HG03457 (cell line): ENCODE data around the gene GRIK4.
"Not testable (repeated sequence)": the region's sequence is repeated elsewhere in the genome, so short reads cannot be mapped to it uniquely, and the experiment has no call there.

Source experiments
- ATAC-seq: cut with Tn5 transposase; IDR thresholded peaks from one replicate; pipeline ENCODE4 v1.9.1; 2021; ENCODE audit warnings: moderate number of reproducible peaks; ENCODE audit not compliant: unreplicated experiment

The GRIK4 gene

DNA sequence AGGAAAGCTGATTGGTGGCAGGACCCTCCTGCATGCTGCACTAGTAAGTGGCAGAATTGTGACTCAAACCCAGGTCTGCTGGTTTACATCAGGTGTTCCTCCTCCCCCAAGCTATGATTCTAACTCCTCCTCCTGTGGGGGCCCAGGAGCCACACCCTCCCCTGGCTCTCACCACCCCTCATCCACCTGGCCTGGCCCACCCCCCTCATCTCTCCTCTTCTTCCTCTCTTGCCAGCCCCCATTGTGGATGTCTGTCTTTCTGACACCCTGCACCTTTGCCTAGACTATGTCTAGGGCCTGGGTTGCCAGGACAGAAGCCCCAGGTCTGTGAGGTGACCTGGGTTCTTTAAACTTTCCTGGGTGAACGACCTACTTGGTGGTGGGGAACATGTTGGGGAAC, 59.9 kb downstream of the GRIK4 start:
- no peak for ATAC-seq

DNA sequence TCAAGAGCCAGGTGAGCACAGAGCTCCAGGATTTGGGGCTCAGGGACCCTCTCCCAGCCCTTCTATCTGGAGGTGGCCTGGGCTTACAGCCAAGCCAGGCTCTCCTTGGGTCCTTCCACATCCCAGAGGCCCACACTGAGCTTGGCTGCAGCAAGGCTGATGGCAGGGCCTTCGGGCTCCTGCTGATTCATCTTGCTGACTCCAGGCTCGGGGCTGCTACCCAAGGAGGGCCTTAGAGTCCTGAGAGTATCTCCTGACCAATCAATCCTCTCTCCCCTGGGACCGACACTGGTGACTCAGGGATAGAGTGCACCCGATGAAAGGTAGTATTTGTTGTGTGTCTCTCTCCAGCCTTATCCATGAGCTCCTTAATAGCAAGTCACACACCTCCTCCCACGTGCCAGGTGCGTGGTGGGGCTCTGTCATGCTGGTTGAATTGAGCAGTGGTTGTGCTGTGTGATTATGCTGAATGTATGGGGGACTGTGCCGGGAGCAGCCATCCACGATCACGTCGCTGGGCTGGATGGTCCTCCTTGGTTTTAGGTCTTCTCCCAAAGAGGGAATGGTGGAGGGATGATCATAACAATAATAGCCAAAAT, 62.3 kb downstream of the GRIK4 start:
- no peak for ATAC-seq

DNA sequence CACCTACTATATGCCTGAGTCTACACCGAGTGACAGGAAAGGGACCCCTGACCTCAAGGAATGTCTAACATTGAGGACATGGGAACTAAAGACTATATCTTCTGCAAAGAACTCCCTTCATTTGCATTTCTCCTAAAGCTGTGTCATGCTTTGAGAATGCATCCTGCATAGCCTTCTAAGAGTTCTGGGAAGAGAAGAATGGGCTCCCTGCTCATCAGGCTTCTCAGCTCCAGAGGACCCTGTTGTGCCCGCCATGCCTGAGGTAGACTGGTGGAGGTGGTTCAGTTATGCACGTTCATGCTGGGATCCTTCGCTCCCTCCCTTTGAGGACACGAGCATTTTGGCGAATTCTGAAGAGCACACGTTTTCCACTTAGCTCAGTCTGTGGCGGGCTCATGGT, 63.3 kb downstream of the GRIK4 start:
- ATAC-seq, result no peak

DNA sequence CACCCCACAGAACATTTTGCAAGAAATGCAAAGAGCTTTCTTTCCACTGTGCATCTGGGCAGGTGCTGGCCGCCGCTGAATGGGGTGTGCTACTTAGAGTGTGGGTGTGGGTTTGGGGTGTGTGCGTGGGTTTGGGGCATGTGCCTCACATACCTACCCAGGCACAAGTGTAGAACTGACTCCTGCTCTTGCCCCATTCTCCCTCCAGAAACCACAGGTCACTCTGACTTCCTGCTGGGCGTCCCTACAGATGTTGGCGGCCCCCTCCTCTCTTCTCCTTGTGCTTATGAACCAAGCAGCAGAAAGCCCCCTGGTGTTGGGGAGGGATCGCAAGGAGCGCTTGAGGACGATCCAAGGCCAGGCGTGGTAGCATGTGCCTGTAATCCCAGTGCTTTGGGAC, 63.9 kb downstream of the GRIK4 start:
- ATAC-seq, result no peak

DNA sequence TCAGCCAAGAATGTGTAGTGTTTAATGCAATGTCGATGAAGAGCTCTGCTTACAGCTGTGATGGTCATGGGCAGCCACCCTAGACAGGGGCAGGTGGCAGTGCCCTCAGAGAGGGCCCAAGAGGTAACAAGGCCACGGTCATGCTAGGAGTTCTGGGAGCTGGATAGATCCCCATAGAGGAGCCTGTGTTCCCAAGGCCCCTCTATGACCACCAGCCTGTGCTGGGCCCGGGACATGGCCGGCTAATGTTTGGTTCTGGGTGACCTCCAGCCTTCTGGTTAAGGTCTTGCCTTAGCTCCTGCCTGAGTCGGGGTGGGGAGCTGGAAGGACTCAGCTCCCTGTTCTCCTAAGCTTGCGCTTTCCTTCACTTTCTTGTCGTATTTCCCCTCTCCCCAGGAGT, 65.1 kb downstream of the GRIK4 start:
- ATAC-seq, result no peak

DNA sequence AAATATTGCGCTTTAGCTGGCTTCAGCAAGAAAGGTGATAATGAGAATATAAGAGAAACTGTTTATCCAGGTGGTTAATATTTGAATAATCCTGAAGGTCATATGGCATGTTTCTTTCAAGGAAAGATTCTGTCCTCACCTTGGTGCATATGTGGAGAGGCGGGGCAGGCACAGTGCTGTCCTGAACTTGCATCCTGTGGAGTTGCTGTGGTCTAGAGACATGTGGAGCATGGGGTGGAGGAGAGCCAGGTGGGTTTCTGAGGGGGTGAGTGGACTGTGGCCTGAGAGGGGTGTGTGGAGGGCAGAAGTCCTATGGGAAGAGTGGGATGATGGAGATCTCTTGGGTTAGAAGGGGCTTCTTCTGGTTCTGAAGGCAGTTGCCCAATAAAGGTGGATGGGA, 65.5 kb downstream of the GRIK4 start:
- ATAC-seq, result no peak

DNA sequence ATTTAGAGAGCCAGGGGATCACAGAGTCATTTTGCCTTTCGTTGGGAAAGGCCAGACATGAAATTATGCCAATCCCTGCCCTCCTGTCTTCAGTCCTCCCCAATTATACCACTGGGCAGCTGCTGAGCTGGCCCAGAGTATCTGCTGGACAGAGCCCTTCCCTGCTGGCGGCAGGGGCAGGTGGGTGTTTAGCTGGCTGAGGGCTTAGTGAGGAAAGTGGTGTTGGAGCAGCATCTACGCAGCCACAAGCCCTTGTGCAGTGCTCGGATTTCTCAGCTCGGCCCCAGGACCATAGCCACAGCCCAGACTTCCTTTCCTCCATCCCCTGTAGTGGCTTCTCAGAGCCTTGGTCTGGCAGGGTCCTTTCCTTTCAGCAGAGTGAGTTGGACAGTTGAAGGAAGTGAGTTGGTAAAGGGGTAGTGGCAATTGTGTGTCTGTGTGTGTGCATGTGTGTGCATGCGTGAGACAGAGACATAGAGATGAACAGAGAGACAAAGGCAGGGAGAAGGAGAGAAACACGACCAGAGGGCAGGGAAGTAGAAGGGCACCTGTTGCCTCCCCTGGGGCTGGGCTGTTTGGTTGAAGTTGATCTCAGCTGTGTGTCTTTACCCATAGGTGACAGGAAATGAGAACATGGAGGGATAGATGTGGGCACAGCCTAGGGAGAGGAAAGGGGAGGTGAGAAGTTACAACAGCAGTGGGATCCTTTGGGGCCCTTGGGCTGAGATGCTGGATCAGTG, 66.2 kb downstream of the GRIK4 start:
- no peak for ATAC-seq

DNA sequence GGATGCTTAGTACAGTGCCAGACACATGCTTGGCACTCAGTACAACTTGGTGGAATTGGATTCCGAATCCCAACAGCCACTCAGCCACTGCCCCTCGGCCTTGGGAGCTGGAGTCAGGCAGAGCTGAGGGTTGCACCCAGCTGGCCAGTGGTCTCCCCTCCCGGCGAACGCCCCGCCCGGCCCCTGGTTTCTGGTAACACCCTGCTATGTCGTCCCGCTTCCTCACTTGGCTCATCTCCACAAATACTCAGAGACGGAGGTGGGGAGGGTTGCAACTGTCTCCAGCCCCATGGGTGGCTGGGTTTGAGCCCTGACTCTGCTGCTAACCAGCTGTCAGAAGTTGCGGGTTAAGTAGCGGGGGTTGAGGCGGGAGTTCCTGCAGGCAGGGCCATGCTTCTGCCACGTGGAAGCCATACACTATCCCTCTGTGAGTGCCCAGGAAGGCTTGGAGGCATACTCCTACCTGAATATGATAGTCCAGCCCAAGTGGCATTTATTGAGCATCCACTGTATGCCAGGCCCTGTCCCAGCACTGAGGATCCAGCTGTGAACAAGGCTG, 67.1 kb downstream of the GRIK4 start:
- ATAC-seq, result no peak

DNA sequence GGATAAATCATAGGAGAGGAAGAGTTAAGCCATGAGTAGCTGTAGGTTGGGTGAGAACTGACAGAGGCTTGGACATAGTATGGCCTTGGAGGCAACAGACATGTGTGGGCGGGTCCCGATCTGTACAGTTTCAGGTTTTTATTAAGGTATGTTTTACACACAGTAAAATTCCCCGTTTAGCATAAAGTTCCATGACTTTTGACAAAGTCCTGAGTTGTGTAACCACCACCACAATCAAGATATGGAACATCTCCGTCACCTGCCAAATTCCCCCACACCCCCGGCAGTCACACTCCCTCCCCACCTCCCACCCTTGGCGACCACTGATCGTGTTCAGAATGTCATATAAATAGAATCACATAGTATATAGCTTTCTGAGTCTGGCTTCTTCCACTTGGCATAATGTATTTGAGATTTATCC, 68.1 kb downstream of the GRIK4 start:
- no peak for ATAC-seq

DNA sequence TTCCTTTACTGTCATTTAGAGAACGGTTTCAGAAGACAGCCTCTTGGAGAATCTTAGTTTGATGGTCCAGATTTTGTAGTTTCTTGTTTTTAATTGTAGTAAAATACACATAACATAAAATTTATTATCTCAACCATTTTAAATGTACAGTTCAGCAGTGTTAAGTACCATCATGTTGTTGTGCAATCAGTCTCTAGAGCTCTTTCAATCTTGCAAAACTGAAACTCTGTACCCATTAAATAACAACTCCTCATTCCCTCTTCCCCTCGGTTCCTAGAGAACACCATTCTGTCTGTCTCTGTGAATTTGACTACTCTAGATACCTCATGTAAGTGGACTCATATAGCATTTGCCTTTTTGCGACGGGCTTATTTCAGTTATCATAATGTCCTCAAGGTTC, 69.8 kb downstream of the GRIK4 start:
- ATAC-seq, result no peak

DNA sequence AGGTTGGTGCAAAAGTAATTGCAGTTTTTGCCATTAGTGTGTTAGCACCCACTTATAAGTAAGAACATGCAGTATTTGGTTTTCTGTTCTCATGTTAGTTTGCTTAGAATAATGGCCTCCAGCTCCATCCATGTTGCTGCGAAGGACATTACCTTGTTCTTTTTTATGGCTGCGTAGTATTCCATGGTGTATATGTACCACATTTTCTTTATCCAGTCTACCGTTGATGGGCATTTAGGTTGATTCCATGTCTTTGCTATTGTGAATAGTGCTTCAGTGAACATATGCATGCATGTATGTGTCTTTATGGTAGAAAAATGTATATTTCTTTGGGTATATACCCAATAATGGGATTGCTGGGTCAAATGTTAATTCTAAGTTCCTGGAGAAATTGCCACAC, 71.0 kb downstream of the GRIK4 start:
- ATAC-seq, result not testable (repeated sequence)

DNA sequence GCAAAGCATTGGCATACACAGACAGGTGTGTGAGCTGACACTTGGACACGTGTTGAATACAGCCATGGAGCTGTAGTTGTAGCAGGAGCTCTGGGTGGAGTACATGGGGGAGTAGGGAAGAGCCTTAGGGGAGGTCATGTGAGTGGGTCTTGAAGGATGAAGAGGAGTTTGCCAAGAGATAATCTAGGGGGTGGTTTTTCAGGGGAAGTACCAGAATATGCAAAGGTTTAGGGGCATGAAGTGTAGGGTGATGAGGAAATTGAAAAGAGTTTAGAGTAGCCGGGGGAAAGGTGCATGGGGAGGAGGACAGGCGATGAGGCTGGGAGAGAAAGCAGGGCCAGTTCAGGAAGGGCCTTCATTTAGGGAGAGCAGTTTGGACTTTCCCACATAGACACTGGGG, 74.5 kb downstream of the GRIK4 start:
- no peak for ATAC-seq

DNA sequence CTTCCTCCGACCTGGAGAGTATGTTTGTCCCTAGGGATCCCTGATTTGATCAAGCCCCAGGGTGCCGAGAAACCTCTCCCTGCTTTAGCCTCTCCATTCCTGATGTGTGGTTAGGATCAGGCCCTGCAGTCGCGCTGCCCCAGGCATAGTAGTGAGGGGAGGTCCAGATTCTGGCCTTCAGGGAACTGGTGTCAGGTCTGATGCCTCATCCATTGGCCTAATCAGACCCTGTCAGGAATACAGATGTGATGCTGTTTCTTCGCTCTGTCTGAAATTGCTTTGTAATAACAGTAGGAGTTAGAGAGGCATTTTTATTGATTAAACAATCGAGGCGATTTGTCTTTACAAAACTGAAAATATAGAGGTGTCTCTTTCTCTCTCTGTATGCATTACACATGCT, 75.2 kb downstream of the GRIK4 start:
- ATAC-seq, result no peak

DNA sequence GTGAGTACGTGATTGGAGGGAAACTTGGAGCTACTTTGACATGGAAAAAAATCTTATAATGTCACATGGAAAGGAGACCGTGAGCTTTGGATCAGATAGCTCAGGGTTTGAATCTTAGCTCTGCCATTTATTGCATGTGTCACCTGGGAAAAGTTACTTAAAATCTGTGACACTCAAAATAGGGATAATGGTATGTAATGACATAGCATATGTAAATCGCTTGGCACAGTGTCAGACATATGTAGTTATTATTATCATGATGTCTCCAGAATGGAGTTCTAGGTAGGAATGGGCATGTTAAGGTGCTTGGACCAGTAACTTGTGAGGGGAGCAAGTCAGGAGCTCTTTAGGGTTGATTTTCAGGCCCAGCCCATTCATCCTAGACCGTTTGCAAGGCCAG, 75.8 kb downstream of the GRIK4 start:
- no peak for ATAC-seq

DNA sequence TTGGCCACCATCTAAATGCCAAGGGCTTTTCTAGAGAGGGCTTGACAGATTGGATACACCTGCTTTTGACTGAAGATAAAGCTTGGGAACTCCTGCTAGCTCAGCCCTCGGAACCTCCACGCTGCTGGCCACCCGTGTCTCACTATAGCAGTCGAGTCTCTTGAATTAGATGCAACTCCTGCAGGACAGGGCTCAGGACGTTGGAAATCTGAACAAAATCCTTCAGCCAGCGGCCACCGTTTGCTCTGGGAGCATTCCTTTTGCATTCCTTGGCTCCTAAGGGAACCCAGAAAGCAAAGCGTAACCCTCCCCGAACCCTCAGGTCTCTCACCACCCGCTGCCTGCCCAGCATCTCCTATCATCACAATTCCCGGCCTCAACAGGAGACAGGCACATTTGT, 77.8 kb downstream of the GRIK4 start:
- ATAC-seq, result no peak

DNA sequence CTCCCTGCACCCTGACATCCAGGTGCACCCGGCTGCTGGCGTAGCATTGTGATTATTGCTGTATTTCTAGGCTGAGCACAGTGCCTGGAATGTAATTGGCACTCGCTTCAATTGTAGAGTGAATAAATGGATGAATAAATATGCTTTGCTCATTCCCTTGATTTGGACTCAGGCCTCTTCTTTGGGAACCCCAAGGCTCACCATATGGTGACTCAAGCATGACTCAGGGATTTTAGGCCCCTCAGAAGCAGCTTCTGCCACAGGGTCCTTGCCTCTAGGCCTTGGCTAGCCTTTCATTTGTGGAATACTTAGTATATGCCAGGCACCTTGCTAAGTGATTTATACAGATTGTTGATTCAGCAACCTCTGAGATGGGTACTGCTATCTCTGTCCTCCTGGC, 78.9 kb downstream of the GRIK4 start:
- no peak for ATAC-seq

DNA sequence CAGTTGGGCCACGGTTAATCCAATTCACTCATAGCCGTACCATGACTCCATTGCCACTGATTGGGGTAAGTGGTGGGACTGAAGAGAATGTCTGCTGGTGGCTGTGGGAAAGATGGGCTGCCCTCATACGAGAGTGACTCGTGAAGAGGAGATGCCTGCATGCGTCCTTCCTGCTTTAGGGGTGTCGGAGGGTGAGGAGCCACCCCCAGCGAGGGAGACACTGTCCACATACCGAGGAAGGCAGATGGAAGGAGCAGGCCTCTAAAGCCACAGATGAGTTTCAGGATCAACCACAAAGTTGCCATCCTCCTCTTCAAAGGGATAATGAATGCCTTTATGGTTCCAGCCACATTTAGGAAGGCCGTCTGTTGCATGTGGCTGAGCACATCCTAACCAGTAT, 83.2 kb downstream of the GRIK4 start:
- no peak for ATAC-seq

DNA sequence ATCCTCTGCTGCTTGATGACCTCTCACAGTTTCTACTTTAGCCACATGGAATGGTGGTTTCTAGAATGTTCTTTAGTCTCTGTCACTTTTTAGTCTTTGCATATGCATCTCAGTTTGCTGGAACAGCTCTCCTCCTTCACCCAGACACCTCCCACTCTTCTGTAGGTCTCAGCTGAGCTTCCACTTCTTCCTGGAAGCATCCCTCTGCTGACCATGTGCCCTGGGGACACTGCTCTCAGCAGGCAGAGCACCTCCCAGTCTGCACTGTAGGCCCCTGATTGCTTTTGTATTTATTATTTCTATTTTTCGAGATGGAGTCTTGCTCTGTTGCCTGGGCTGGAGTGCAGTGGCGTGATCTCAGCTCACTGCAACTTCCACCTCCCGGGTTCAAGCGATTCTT, 84.0 kb downstream of the GRIK4 start:
- ATAC-seq, result no peak

DNA sequence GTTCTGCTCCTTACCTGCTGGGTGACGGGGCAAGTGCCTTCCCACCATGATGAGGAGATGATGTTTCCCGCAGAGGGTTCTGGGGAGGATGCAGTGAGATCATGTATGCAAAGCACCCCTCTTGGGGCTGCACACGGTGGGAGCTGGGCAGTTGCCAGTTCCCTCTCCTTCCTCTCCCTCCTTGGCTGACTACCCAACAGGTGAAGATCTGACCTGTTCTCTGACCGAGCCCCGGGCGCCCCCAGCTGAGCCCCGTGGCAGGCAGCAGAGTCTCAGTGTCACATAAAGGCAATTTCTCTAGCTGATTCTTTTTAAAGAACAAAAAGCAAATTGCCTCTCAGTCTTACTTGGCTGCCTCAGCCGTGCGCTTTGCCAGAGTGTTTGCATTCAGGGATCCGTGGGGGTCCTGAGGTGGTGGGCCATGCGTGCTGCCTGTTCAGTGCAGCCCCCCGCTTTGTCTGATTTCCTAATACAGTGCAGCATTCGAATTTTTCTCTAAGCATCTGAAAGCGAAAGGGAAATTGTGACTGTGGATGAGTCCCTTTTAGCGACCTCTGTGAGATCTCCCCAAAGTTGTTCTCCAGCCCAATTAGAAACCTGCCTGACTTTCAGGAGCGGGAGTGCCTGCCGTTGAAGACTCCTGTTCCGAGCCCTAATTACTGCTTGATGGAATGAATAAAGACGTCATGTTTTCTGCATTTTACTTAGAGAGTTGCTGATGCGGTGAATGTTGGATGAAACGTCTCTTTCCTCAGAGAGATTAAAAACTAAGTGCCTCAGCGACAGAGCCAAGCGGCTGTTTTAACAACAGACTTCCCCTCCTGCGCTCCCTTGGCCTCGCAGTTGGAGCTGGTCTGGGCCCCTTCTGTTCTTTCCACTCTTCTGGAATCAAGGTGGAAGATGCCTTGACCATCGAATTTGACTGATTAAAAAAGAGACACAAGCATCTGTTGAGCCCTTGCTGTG, 86.0 kb downstream of the GRIK4 start:
- no peak for ATAC-seq

DNA sequence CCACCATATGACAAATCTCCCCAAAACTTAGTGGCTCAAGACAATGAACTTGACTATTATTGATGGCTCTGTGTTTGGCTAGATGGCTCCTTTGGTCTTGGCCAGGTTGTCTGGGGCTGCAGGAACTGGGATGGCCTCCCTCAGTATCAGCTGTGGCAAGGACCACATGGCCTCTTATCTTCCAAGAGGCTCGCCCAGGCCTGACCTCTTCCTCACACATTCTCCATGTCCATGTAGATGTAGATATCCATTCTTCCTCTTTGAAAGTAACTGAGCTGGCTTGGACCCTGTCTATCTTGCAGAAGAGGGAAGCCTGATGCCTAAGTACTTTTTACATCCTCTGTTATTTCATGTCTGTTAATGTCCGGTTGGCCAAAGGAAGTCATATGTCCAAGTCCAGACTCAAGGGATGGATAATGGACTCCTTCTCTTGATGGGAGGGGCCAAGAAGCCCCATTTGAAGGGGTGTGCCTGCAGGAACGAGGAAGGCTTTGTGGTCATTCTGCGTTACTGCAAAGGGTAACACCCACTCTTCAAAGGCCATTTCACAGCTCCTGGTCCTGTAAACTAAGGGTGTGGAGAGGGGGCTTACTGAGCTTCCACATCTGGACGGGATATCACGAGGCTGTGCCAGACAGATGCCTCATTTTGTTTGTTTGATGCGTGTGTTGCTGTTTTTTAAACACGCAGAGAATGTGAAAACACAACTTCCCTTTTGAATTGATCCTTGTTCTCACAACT, 87.1 kb downstream of the GRIK4 start:
- no peak for ATAC-seq
